Fibroblast of the aortic adventitia (primary cell): ENCODE measurements around the gene IL5RA. TPM values are rescaled to one million over a fixed set of nuclear protein-coding genes. Genes with fewer than 3 reads are reported as not detected.

ENCODE experiments used
- DNase-seq: peaks from one replicate; pipeline ENCODE4 v3.0.0-alpha.2; 2010; ENCODE audit warnings: low read depth
- H3K4me3 ChIP-seq: 2 replicates; pipeline ENCODE4 v1.5.1; 2011; ENCODE audit warnings: low read depth, mild to moderate bottlenecking, control low read depth, low read length, moderate library complexity
- small RNA-seq: library from RNA; depleted of rRNA; stranded (forward); fragments of <200 nt; gene quantifications from one replicate; pipeline ENCODE3, GENCODE V24; 2012
- total RNA-seq: library from RNA; depleted of rRNA; stranded (reverse); fragments of >200 nt; gene quantifications from 2 replicates; pipeline ENCODE4 v1.2.3, GENCODE V29; 2012; ENCODE audit warnings: low replicate concordance
- TF ChIP-seq, protein P1 (sequence below): IDR thresholded peaks from 2 replicates; pipeline ENCODE4 v1.5.1; 2011; ENCODE audit warnings: mild to moderate bottlenecking, low read length, control low read depth, inconsistent platforms; ENCODE audit not compliant: insufficient read depth

Gene IL5RA
- total RNA-seq, 1 donor = not detected

DNA sequence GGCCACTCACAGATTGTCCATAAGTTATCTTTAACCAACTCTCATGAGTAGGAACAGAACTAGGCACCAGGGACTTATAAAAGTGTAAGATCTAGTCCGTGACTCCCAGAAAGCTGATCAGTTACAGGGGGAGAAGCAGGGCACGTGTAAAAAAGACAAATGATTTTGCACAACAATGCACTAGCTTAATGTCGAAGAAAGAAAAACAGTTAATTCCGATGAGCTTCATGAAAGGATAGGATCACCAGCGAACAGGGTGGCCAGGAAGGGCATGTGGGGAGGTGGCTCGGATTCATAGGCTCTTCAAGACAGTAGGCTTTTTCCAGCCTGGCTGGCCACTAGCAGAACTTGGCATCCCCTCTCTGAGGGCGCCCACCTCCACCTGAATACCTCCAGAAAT, 90.0 kb downstream of the IL5RA start:
- TF ChIP-seq, protein P1, sequence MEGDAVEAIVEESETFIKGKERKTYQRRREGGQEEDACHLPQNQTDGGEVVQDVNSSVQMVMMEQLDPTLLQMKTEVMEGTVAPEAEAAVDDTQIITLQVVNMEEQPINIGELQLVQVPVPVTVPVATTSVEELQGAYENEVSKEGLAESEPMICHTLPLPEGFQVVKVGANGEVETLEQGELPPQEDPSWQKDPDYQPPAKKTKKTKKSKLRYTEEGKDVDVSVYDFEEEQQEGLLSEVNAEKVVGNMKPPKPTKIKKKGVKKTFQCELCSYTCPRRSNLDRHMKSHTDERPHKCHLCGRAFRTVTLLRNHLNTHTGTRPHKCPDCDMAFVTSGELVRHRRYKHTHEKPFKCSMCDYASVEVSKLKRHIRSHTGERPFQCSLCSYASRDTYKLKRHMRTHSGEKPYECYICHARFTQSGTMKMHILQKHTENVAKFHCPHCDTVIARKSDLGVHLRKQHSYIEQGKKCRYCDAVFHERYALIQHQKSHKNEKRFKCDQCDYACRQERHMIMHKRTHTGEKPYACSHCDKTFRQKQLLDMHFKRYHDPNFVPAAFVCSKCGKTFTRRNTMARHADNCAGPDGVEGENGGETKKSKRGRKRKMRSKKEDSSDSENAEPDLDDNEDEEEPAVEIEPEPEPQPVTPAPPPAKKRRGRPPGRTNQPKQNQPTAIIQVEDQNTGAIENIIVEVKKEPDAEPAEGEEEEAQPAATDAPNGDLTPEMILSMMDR = no peak
- no peak for DNase-seq
- H3K4me3 ChIP-seq = no peak overlapping the region

Small RNA genes lying within 50 kb of the gene (small RNA-seq; reads per million reads assigned to genes)
- gene RF00416 = not detected

Other genes with a start within 250 kb of the IL5RA start
- gene TRNT1, start 16.6 kb upstream of the IL5RA start, total RNA-seq = 17.8 and 23.3 TPM in 2 replicates
- 57.0 and 70.9 TPM in 2 replicates for gene CRBN, start 69.3 kb upstream of the IL5RA start, total RNA-seq